Middle frontal gyrus (tissue), 1 donor: Measurements from ENCODE around the gene USP22.

Experiments
- DNase-seq: peaks from one replicate; pipeline ENCODE4 v3.0.0-alpha.2; 2015; ENCODE audit warnings: low spot score; ENCODE audit errors: extremely low spot score

USP22 gene

DNA sequence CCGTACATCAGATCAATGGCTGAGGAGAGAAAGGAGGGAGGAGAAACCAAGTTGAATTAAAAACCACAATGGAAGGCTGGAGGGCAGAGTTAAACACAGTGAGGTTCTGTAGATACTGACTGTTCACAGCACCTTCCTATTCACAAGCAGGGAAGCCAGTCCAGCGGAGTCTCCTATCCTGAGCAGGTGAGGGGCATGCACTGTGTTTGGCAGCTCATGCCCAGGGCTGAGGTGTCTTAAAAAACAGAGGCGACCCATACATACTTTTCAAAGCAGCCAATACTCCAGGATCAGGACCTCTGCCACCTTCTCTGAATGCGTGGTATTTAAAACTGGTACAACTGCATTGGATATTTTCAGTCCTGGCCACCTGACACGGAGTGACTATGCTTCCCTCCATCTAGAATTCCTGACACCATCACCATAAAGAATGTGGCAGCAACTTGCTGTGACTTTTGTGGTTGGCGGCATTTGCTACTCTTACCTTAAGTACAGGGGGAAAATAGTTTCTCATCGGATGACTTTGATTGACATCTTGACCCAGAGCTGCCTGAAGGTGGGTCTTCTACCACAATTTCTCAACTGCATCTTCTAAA lies 21.5 kb downstream of the USP22 start:
- no peak for DNase-seq

DNA sequence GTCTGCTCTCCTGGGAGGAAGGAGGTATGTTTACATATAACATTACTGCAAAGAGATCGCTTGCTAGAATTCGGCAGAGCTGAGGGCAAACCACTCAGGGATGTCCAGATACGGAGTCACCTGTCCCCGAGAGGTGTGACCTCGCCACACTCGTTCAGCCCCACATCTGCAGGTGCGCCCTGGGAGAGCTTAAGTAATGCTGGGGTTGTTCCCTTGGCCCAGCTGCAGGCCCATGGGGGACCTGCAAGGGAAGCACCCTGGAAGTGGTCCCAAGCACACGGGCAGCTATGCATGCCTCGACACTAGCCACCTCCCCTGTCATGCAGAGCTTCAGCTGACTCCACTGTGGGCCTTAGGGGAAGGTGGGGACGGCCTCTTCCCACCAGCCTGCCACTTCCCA lies 22.2 kb downstream of the USP22 start:
- DNase-seq, result no peak

DNA sequence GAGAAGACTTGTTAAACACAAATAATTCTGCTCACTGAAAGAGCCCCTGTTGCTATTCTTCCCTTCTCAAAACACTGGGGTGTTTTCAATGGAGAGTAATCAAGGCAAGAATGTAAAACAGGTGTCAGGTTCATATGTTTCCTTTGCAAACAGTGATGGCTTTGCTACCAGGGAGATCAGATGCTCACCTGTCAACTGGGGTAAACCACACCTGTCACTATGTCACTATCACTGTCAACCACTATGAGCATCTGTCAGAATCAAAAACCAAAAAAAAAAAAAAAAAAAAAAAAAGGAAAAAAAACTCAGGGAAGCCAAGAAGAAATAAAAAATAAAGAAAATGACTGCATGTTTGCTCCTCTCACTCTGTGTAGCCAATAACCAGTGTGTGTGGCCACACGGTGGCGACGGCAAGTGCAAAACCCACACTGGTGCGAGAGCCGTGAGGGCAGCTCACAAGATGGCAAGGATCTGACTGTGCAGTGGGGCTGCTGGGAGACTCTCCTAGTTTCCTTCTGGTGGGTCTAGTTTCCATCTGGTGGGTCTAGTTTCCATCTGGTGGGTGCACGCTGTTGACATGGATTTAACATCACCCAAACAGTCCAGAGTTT lies 22.7 kb downstream of the USP22 start:
- no peak for DNase-seq

DNA sequence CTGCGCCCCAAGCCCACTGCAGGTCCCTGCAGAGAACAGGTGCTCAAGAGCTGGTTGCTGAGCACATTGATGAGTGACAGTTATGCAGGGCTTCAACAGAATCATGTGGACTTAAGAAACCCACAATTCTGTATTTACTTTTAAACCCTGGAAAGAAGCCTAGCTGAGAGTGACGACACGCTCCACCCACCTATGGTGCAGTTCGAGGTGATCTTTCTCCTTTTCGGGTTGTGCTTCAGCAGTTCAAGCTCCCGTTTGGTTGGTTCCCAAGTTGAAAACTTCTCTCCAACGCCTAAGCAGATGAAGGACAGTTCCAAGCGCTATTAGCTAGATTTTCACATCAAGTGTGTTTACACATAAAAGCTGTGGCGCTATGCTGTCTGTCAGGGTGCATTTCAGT lies 23.9 kb downstream of the USP22 start:
- DNase-seq, result no peak

DNA sequence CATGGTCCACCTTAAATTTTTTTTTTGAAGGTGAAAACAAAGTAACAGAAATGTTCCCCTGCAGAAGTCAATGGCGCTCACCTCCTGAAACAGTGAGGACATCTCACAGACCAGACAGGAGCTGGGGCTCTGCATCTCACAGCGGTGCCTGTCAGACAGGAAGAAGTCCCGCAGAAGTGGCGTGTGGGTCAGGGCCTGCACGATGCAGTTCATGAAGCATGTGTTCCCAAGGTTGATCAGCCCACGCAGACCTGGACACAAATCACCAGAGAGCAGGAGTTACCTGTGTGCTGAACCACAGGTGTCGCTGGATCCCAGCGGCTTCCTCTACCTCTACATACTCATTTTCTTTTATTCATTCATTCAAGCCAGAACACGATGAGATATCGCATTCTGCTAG lies 24.9 kb downstream of the USP22 start:
- DNase-seq, result no peak

DNA sequence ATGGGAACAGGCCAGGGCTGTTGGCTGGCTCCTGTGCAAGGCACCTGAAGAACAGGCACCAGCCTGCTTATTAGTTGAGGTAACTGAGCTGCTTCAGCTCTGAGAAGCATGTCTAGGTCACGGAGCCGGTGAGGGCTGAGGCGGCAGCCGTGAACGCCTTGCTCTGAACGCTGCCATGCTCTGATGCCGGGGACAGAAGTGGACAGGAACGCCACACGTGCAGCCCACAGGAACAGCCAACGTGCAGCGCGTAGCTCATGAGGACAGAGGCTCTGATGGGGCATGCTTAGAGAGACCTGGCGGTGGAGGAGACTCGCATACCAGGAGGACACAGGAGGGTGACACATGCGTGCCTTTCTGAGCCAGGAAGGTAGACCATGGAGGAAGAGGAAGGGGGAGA lies 25.6 kb downstream of the USP22 start:
- DNase-seq, result no peak

DNA sequence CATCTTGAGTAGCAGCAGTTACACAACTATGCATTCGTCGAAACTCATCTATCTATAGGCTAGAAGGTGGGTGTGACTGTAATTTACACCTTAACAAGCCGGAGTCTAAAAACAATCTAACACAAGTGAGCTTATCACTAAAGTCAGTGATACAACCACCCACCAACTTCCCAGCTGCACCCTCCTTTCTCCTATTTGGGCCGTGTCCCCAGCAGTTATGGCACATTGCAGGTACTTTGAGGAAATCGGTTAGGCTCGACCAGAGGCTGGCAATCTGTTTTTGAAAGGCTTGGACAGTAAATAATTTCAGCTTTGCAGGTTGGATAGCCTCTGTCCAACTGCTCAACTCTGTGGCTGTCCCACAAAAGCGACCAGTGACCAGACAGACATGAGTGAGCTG lies 26.0 kb downstream of the USP22 start:
- DNase-seq, result no peak

DNA sequence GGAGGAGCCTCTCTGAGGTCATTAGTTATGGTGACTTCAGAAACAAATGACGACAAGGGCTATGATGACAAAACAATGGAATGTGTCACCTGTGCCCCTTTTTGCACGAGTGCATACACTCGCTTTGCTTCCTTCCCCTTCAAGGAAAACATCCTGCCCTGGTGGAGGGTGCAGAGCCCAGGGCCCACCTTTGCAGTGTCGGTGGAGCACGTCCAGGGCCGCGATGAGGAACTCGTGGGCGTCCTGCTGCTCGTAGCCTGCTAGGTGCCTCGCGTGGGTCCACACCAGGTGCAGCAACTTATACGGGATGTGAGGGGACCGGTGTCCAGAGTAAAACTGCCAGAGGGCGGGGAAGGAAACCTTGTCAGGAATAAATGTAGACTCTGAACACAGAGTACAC lies 27.2 kb downstream of the USP22 start:
- no peak for DNase-seq

DNA sequence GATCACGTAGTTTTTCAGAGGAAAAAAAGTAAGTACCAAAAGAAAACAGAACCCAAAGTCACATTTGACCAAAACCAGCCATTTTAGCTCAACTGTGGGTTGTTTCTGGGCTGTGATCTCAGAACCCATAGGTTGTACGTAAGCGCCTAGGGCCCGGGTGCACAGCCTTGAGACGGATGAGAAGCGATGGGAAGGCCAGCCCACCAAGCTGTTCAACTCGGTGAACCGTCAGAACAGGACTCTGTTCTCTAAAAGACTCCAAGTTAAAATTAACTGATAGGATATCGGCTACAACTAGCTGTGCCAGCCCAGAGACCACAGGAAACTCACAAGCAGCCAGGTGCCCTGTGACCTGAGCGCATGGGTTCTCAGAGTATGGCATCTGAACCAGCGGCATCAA lies 28.3 kb downstream of the USP22 start:
- no peak for DNase-seq

DNA sequence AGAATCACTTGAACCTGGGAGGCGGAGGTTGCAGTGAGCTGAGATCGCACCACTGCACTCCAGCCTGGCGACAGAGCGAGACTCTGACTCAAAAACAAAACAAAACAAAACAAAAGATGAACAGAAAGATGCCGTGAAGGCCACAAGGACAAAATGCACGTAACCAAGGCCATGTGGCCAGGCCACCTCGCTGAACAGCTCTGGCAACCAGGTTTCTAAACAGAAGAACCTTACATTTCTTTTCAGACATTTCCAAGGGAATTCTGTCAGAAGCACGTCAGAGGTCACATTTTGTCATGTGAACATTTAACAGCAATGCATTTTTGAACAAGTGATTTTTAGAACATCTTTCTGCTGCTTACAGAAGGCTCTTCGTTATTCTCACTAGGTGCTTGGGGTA lies 28.8 kb downstream of the USP22 start:
- no peak for DNase-seq

DNA sequence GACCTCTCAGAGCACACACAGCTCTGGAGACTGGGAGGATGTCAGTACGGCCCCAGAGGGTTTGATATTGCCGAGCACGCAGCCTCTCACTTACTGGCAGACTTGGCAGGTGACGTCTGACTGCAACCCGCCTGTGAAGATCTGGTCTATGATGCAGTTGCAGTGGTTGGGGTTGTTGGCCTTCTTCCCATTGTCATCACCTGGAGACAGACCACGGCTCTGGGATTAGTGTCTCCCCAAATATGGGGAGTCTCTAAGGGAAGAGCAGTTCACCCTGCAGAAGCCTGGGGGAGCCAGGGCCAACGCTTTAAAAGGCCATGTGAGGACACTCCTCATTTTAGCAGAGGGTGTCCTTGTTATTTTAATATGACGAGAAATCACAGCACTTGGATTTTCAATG lies 30.1 kb downstream of the USP22 start:
- DNase-seq, result no peak

DNA sequence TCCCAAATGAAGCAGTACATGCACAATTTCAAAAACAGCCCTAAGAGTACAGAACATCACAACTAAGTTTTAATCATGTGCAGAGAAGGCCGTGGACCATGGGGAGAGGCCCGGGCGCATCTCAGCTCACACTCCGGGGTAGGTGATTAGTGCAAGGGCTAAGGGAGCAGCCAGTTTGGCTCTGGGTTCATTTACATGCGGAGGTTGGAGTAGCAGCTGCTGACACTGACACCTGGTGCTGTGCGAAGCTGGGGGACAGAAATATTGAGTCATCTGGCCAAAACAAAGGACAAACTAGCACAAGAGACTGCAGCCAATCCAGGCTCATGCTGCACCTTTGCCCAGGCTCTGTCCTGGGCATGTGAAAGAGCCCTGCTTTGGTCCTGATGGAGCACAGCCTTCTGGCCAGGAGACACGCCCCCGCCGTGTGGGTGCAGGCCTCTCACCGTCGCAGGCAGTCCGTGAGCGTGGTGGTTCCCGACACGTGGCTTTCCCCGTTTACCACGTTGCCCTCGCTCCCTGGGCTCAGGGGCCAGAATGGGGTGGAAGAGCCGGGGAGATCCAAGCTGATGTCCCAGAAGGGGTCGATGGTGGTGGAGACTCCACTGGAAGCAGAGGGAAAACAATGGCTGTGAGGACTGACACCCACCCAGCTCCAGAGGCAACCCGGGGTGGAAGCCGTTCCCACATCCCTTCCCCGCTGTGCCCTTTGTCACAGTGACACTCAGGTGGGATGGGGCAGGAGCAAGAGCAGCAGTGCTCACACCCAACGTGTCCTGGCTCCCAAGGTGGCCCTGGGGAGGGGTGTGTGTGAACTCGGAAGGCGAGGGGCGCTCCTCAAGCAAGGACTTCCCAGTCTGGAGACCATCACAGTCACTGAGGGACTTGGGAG lies 31.9 kb downstream of the USP22 start:
- no peak for DNase-seq

DNA sequence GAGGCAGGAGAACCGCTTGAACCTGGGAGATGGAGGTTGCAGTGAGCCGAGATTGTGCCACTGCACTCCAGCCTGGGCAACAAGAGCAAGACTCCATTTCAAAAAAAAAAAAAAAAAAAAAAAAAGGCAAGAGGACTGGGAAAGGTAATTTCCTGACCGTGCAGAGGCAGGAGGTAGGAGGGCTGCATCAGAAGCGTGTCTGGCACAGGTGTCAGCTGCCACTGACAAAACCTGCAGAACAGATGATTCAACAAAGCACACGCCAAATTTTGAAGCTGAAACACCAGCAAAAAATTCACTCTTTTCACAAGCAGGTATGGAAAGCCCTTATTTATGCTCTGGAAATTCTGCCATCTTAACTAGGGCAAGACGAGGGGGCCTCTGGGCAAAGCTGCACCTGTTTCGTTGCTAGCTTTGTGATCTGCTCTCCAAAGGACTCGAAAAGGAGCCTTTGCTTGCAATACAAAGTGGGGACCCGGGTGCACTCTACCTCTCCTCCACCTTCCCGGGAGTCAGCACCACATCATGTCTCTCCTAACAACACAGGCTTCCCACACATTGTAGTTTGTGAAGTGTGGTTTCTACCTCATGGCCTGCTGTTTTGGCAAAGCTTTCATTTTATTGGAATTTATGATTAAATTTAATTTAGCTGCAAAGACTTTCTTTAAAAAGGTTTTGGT lies 33.7 kb downstream of the USP22 start:
- no peak for DNase-seq

DNA sequence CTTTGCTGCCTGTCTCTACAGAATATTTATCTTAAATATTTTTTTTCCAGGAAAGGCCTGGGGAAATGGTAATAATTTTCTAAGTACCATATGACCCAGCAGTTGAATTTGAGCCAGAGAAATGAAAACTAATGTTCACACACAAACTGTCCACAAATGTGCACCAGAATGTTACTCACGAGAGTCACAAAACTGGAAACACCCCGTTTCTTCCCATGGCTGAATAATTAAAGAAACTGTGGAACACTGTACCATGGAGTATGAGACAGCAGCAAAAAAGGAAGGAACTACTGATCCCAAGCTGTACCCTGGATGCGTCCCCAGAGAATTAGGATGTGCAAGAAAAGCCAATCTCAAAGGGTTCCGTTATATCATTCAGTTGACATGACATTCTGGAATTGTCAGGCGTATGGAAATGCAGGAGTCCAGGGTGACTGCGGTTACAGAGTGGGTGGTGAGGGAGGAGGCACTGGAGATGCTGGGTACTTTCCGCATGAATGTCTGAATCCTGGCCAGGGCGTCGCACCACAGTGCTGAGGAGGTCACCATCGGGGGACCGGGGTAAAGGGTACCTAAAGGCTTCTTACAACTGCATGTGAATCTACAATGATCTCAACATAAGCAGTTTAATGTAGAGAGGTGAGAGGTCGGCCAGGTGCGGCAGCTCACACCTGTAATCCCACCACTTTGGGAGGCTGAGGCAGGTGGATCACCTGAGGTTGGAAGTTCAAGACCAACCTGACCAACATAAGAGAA lies 34.5 kb downstream of the USP22 start:
- DNase-seq, result no peak

DNA sequence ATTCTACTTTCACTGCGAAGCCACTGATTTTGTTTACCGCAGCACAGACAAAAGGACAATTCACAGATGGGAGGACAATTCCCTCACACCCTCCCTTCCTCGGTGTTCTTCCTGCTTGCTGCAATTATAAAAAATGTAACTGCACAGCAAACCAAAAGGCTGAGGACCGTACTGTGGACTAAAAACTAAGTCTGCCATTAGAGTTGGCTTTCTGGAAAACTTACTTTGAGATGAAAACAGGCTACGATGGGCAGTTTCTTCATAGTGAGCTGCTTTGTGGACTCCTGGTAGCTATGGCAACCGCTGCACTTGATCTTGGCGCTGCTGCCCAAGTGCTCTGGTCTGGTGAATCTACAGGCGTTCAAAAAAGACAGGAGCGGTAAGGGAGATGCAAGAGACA lies 35.2 kb downstream of the USP22 start:
- peak; percentile 29 for DNase-seq

DNA sequence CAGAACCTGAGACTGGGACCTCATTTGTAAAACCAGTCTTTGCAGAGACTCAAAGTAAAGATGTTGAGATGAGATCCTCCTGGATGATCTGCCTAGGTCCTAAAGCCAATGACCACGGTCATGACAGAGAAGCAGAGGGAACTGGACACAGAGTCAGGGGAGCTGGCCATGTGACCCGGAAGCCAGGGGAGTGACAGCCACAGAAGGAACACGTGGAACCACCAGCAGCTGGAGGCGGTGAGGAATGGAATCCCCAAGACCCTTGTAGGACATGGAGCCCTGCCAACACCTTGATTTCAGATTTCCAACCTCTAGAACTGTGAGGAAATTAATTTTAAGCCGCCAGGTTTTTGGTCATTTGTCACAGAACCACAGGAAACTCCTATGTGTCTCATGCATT lies 37.0 kb downstream of the USP22 start:
- DNase-seq, result no peak

DNA sequence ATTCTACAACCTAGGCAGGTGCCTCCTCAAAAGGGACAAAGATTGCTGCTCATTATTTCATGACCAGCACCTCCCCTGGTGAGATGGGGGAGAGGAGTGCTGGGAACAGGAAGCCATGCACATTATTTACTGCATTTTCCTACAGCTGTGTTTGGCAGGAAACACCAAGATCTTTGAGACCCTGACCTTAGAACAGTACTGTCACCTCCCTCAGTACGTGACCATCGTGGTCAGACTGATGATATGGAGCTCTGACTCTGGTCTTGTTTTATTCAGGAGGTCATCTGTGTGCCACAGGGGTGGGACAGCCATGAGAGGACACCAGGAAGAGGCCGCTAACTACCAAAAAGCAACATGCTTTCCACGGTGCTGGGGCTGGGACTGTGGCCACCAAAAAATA lies 37.4 kb downstream of the USP22 start:
- DNase-seq, result no peak

DNA sequence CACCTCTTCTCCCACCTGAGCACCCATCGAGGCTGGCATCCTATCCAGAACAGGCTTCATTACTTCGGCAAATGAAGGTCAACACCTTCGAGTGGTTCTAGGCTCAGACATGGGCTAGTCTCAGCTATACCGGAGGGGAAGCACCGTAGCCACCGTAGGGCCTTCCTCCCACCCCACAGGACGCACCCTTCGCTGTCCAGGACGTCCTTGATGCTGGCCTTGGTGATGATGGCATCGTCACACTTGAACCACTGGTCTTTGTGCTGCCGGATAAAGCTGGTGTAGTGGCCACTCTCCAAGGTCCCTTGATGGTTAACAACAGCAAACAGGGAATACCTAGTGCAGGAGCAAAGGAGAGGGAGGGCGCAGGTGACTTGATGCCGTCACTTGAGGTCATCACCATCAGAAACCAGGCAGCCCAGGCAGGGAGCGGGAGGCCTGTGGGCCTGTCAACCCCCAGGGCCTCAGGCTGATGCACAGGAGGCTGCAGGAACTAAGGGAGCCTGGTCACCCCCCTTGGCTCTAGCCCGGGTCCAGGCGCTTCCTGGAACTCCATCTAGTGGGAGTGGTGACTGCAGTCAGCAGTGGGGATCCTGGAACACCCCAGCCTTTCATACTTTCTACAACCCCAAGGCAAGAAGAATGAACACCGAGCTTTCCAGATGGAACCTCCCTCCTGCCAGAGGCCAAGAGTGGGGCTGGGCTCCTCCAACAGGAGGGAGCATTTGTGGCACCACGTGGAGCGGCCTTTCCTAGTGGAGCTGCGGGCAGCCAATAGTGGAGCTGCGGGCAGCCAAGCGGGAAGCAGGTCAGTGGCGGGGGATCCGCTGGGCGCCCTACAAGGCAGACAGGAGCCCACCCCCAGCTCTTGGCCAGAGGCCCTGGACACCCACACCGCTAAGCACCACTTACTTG lies 38.5 kb downstream of the USP22 start:
- DNase-seq, result no peak

DNA sequence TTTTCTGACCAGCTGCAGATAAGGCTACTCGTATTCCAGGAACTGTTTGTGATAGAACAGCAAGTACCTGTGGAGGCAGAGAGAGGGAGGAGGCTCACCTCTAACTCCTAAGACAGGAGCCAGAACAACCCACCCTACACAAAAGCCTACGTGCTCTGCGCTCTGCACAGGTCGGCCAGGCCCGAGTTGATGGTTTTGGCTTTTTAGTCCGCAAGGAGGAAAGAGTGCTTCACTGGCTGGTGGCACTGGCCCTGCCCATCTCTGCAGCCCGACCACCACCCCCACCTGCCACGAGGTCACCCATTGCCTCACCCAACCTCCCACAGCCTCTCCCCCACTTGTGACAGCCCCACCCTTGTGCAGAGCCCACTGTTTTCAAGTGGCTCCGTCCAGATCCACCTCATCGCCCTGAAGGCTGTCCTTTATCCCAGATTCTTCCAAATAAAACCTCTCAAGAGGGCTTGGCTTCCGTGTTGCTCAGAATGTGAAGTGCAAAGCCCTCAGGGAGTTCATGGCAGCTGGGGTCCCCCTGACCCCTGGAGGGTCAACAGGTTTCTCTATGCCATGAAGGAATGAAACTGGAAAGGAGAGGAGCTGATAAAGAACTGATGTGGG lies 39.7 kb downstream of the USP22 start:
- DNase-seq, result no peak
